SHP77 treated with DMSO at 0.1 percent for 48 hours (cell line): ENCODE data around the gene FBXW10.
"Not testable (repeated sequence)": the region's sequence is repeated elsewhere in the genome, so short reads cannot be mapped to it uniquely, and the experiment has no call there.

Experiments used
- DNase-seq: peaks from one replicate; lab custom pipeline; 2025; lab: John Stamatoyannopoulos, UW

FBXW10 gene

GRCh38 chr17:18743699-18744421 is at the start of gene FBXW10:
TSS of gene FBXW10 (plus strand) at chr17:18744054. CDS start at chr17:18744245, 191 bp downstream.
- DNase-seq = not testable (repeated sequence)

GRCh38 chr17:18695143-18695542 is 48.7 kb upstream of the FBXW10 start:
- not testable (repeated sequence) for DNase-seq

- peak; percentile 10 for DNase-seq
These were observed 45.3 kb upstream of the FBXW10 start for GRCh38 chr17:18698473-18699103.

- DNase-seq = not testable (repeated sequence)
These were observed 37.9 kb upstream of the FBXW10 start for GRCh38 chr17:18705955-18706354.

- DNase-seq = not testable (repeated sequence)
These were observed 35.6 kb upstream of the FBXW10 start for GRCh38 chr17:18708215-18708614.

- DNase-seq = peak; percentile 58
These were observed 31.4 kb upstream of the FBXW10 start for GRCh38 chr17:18712354-18712999.

- peak; percentile 14 for DNase-seq
These were observed 25.0 kb upstream of the FBXW10 start for GRCh38 chr17:18718643-18719427.

- not testable (repeated sequence) for DNase-seq
These were observed 24.3 kb upstream of the FBXW10 start for GRCh38 chr17:18719428-18720110.

- not testable (repeated sequence) for DNase-seq
These were observed 21.9 kb upstream of the FBXW10 start for GRCh38 chr17:18721775-18722547.

GRCh38 chr17:18722612-18723011 is 21.2 kb upstream of the FBXW10 start:
- DNase-seq = not testable (repeated sequence)

- not testable (repeated sequence) for DNase-seq
These were observed 20.3 kb upstream of the FBXW10 start for GRCh38 chr17:18723509-18723908.

- DNase-seq = not testable (repeated sequence)
These were observed 11.4 kb upstream of the FBXW10 start for GRCh38 chr17:18732438-18732837.

- not testable (repeated sequence) for DNase-seq
These were observed 10.5 kb upstream of the FBXW10 start for GRCh38 chr17:18733350-18733749.

- not testable (repeated sequence) for DNase-seq
These were observed 4.0 kb upstream of the FBXW10 start for GRCh38 chr17:18739616-18740391.

GRCh38 chr17:18741228-18741627 is 2.6 kb upstream of the FBXW10 start:
- DNase-seq = peak; percentile 83

GRCh38 chr17:18744726-18745125 is 872 bp downstream of the FBXW10 start:
- not testable (repeated sequence) for DNase-seq

GRCh38 chr17:18746551-18746950 is 2.7 kb downstream of the FBXW10 start:
- DNase-seq = not testable (repeated sequence)

- not testable (repeated sequence) for DNase-seq
These were observed 3.6 kb downstream of the FBXW10 start for GRCh38 chr17:18747501-18747900.

- not testable (repeated sequence) for DNase-seq
These were observed 6.4 kb downstream of the FBXW10 start for GRCh38 chr17:18750242-18750641.
